HEK293 (cell line): ENCODE results near the gene ADAMTS4.
A peak's percentile ranks its signal among the peaks of the same experiment; 100 is the strongest.

Source experiments
- CTCF ChIA-PET: fragments of 350-600 bp; formaldehyde crosslinking; extraction: SDS; loops from one replicate; lab custom pipeline; 2021; ENCODE audit warnings: antibody characterized with exemption; lab: Yijun Ruan, JAX
- POLR2A ChIA-PET: fragments of 300-600 bp; formaldehyde crosslinking; extraction: SDS; loops from one replicate; lab custom pipeline; 2020; ENCODE audit warnings: antibody characterized with exemption, inconsistent platforms; lab: Yijun Ruan, JAX
- H3K27ac ChIP-seq: fragments of 200-500 bp; sonication (Bioruptor generic); 2 replicates; pipeline ENCODE4 v1.5.1; 2014; ENCODE audit warnings: low read depth, low read length, control low read depth, inconsistent platforms; ENCODE audit errors: extremely low read depth
- H3K36me3 ChIP-seq, 2 experiments: fragments of 200-500 bp in 1 of 2; sonication (Bioruptor generic) in 1 of 2; 1 replicate in 1 of 2; 2 replicates in 1 of 2; pipeline ENCODE4 v1.5.1; 2014 to 2017; ENCODE audit warnings: inconsistent platforms in 2 of 2, low read length in 2 of 2; ENCODE audit not compliant: control insufficient read depth in 2 of 2, insufficient read depth in 1 of 2
- H3K4me1 ChIP-seq: fragments of 200-500 bp; sonication (Bioruptor generic); 2 replicates; pipeline ENCODE4 v1.5.1; 2014; ENCODE audit warnings: mild to moderate bottlenecking, low read length, inconsistent platforms; ENCODE audit not compliant: control insufficient read depth, insufficient read depth
- H3K4me3 ChIP-seq: 2 replicates; pipeline ENCODE4 v1.5.1; 2011; ENCODE audit warnings: low read depth, mild to moderate bottlenecking, control low read depth, low read length, moderate library complexity
- H3K9me3 ChIP-seq: fragments of 200-500 bp; sonication (Bioruptor generic); 2 replicates; pipeline ENCODE4 v1.5.1; 2014; ENCODE audit warnings: low read depth, low read length, inconsistent platforms; ENCODE audit not compliant: control insufficient read depth, insufficient read depth
- ELK4 ChIP-seq: IDR thresholded peaks from 2 replicates; pipeline ENCODE4 v1.6.1; 2011; ENCODE audit warnings: mild to moderate bottlenecking, low read depth, low read length, borderline replicate concordance
- GLIS1 ChIP-seq: fragments of 450-650 bp; formaldehyde crosslinking; IDR thresholded peaks from 2 replicates; pipeline ENCODE4 v1.5.1; 2016; ENCODE audit warnings: missing biosample characterization, missing genetic modification characterization
- MZF1 ChIP-seq: fragments of 450-650 bp; formaldehyde crosslinking; IDR thresholded peaks from 2 replicates; pipeline ENCODE4 v1.5.1; 2017; ENCODE audit warnings: missing biosample characterization, missing genetic modification characterization, borderline replicate concordance
- TRIM28 ChIP-seq: IDR thresholded peaks from 2 replicates; pipeline ENCODE4 v1.6.1; 2011; ENCODE audit warnings: low read length, control low read depth, borderline replicate concordance
- ZFP3 ChIP-seq: fragments of 450-650 bp; formaldehyde crosslinking; IDR thresholded peaks from 2 replicates; pipeline ENCODE4 v1.5.1; 2016; ENCODE audit warnings: low read depth, missing biosample characterization, missing genetic modification characterization
- ZNF10 ChIP-seq: fragments of 450-650 bp; formaldehyde crosslinking; IDR thresholded peaks from 2 replicates; pipeline ENCODE4 v1.5.1; 2017; ENCODE audit warnings: missing biosample characterization, missing genetic modification characterization
- ZNF19 ChIP-seq: fragments of 450-650 bp; formaldehyde crosslinking; IDR thresholded peaks from 2 replicates; pipeline ENCODE4; 2016; ENCODE audit warnings: missing biosample characterization, missing genetic modification characterization, low read depth
- ZNF214 ChIP-seq: fragments of 450-650 bp; formaldehyde crosslinking; IDR thresholded peaks from 2 replicates; pipeline ENCODE4 v1.5.1; 2017; ENCODE audit warnings: missing biosample characterization, mild to moderate bottlenecking, missing genetic modification characterization, borderline replicate concordance
- ZNF404 ChIP-seq: fragments of 450-650 bp; formaldehyde crosslinking; IDR thresholded peaks from 2 replicates; pipeline ENCODE4 v1.5.1; 2017; ENCODE audit warnings: missing biosample characterization, missing genetic modification characterization
- ZNF529 ChIP-seq: fragments of 450-650 bp; formaldehyde crosslinking; IDR thresholded peaks from 2 replicates; pipeline ENCODE4 v1.5.1; 2017; ENCODE audit warnings: missing genetic modification characterization, missing biosample characterization; ENCODE audit not compliant: insufficient replicate concordance
- ZNF558 ChIP-seq: fragments of 450-650 bp; formaldehyde crosslinking; IDR thresholded peaks from 2 replicates; pipeline ENCODE4 v1.5.1; 2016; ENCODE audit warnings: missing biosample characterization, missing genetic modification characterization
- ZNF629 ChIP-seq: fragments of 450-650 bp; formaldehyde crosslinking; IDR thresholded peaks from 2 replicates; pipeline ENCODE4 v1.5.1; 2017; ENCODE audit warnings: missing biosample characterization, missing genetic modification characterization
- ZNF785 ChIP-seq: fragments of 450-650 bp; formaldehyde crosslinking; IDR thresholded peaks from 2 replicates; pipeline ENCODE4 v1.5.1; 2016; ENCODE audit warnings: missing biosample characterization, missing genetic modification characterization
- ZNF837 ChIP-seq: fragments of 450-650 bp; formaldehyde crosslinking; IDR thresholded peaks from 2 replicates; pipeline ENCODE4 v1.5.1; 2016; ENCODE audit warnings: missing biosample characterization, missing genetic modification characterization
- TF ChIP-seq, protein P1 (sequence below): fragments of 450-650 bp; formaldehyde crosslinking; IDR thresholded peaks from 2 replicates; pipeline ENCODE4 v1.5.1; 2016; ENCODE audit warnings: missing biosample characterization, missing genetic modification characterization
- TF ChIP-seq, protein P2 (sequence below): fragments of 450-650 bp; formaldehyde crosslinking; IDR thresholded peaks from 2 replicates; pipeline ENCODE4 v1.5.1; 2016; ENCODE audit warnings: missing biosample characterization, missing genetic modification characterization

Gene ADAMTS4

DNA sequence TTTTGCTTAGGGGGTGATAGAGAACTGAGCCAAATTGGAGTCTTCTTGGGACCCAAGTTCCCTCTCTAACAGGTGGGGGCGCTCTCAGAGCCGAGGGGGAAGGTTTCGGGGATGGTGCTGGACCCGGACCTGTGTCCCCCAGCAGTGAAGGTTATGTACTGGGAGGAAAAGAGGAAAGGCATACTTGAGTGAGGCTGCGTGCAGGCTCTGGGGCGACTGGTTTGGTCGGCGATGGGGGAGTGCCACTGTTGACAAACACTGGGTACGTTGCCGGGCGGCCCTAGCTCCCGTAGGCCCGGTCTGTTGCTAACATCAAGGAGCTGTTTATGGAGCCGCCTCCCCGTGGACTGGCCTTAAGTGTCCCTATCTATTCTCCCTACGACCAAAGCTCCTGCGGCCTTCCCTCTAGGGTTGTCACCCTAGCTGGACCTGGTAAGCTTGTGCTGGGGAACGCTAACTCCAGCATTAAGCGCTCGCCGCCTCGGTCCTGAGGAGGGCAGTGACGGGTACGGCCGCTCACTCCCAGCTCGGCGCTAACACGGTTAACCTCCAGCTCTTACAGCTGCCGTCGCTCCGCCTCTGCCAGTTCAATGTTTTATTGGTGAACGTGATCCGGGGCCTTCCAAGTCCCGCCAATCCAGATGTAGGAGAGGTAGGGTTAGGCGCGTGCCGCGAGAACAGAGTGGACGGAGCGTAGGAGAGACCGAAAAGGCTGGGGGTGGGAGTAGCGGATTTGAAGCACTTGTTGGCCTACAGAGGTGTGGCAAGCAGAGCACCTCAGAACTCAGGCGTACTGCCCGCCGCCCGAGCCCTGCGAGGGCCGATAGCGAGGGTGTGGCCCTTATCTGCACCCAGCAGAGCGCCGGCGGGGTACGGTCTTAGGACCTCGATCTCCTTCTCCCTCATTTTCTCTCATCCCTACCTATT, 32.8 kb downstream of the ADAMTS4 start, which contains the start of gene PPOX (continued):
- TF ChIP-seq, protein P1, sequence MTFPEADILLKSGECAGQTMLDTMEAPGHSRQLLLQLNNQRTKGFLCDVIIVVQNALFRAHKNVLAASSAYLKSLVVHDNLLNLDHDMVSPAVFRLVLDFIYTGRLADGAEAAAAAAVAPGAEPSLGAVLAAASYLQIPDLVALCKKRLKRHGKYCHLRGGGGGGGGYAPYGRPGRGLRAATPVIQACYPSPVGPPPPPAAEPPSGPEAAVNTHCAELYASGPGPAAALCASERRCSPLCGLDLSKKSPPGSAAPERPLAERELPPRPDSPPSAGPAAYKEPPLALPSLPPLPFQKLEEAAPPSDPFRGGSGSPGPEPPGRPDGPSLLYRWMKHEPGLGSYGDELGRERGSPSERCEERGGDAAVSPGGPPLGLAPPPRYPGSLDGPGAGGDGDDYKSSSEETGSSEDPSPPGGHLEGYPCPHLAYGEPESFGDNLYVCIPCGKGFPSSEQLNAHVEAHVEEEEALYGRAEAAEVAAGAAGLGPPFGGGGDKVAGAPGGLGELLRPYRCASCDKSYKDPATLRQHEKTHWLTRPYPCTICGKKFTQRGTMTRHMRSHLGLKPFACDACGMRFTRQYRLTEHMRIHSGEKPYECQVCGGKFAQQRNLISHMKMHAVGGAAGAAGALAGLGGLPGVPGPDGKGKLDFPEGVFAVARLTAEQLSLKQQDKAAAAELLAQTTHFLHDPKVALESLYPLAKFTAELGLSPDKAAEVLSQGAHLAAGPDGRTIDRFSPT (tag by site-specific recombination), result peak; percentile 59; the same call in 1 of the 2 replicates
- TF ChIP-seq ZNF785 (tag by site-specific recombination) (no peak), ZFP3 (tag by site-specific recombination) (no peak), ZNF837 (tag by site-specific recombination) (no peak), MZF1 (tag by site-specific recombination) (0 out of 2 replicates have a peak, but pooled peaks have one; percentile 25)

DNA sequence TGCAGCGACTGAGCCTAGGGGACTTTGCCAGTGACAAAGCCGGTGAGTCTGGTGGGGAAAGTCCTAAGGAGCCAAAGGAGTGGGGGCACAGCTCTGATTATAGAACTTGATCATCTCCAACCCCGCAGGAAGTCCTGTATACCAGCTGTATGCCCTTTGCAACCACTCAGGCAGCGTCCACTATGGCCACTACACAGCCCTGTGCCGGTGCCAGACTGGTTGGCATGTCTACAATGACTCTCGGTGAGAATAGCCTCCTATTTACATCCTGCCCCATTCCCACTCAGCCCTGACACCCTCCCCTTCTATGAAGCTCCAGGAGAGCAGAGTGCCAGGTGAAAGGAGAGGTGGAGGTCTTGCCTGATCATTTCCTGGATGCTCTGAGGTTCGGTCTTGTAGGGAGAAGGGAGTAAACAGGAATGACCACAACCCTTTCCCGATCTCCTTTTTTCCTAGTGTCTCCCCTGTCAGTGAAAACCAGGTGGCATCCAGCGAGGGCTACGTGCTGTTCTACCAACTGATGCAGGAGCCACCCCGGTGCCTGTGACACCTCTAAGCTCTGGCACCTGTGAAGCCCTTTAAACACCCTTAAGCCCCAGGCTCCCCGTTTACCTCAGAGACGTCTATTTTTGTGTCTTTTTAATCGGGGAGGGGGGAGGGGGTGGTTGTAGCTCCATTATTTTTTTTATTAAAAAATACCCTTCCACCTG, 33.8 kb downstream of the ADAMTS4 start:
- peaks cover 6% of the 10 kb centered on the region; the same call in 1 of the 2 replicates for H3K4me1 ChIP-seq
- peak overlapping the region; percentile 41; the same call in 1 of the 2 replicates for H3K4me3 ChIP-seq
- CTCF ChIA-PET, result interaction anchor here (0.5 to 3.9 kb wide), 22 partner anchors 10 to 1133 kb away, joined by 3 to 23 read pairs (median 4); partner anchors contain the start of genes ADAMTS4, B4GALT3, DEDD and KLHDC9
- TF ChIP-seq, protein P2, sequence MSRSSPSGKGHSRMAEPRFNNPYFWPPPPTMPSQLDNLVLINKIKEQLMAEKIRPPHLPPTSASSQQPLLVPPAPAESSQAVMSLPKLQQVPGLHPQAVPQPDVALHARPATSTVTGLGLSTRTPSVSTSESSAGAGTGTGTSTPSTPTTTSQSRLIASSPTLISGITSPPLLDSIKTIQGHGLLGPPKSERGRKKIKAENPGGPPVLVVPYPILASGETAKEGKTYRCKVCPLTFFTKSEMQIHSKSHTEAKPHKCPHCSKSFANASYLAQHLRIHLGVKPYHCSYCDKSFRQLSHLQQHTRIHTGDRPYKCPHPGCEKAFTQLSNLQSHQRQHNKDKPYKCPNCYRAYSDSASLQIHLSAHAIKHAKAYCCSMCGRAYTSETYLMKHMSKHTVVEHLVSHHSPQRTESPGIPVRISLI (tag by site-specific recombination), result no peak
- 0 out of 2 replicates have a peak, but pooled peaks have one; percentile 6 for TF ChIP-seq GLIS1
- TF ChIP-seq ZNF404 (tag by site-specific recombination), result no peak
- TF ChIP-seq ZNF10 (tag by site-specific recombination), result no peak
- no peak for TF ChIP-seq ZNF629 (tag by site-specific recombination)
- POLR2A ChIA-PET, result interaction anchor here (0.6 to 4.8 kb wide), 9 partner anchors 11 to 217 kb away, joined by 3 to 53 read pairs (median 6); partner anchors contain the start of genes B4GALT3, DEDD, F11R and TOMM40L
- no peak overlapping the region for H3K27ac ChIP-seq
- peaks cover 0 to 70% of the 10 kb centered on the region in 2 experiments; a peak in 1 of 3 replicates for H3K36me3 ChIP-seq
- no peaks in the 10 kb centered on the region for H3K9me3 ChIP-seq

DNA sequence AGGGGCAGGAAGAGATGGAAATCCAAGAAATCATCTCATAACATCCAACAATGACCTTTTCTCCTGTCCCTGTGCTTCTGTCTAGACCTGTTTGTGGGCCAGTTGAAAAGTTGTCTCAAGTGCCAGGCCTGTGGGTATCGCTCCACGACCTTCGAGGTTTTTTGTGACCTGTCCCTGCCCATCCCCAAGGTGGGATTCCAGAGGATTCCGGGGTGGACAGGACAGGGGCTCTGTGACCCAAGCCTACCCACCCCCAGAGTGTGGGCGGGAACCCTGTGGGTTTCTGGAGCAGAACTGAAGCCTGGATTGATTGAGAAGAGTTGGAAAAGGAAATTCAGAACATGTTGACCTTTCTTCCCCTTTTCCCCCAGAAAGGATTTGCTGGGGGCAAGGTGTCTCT, 35.1 kb downstream of the ADAMTS4 start:
- TF ChIP-seq ZNF558 (no peak), ELK4 (no peak), TRIM28 (no peak), ZNF19 (tag by site-specific recombination) (no peak), ZNF529 (tag by site-specific recombination) (no peak), ZNF214 (tag by site-specific recombination) (no peak)
- Histone ChIP-seq H3K4me3 (no peak overlapping the region), H3K4me1 (peaks cover 7% of the 10 kb centered on the region; the same call in 1 of the 2 replicates), H3K9me3 (no peaks in the 10 kb centered on the region), H3K36me3 (peaks cover 0 to 60% of the 10 kb centered on the region in 2 experiments; a peak in 1 of 3 replicates), H3K27ac (no peak overlapping the region)
- ChIA-PET POLR2A (interaction anchor here (1.0 to 4.8 kb wide), 2 partner anchors 10 to 31 kb away, joined by 4 to 24 read pairs; partner anchors contain the start of genes DEDD and UFC1), CTCF (interaction anchor here (0.6 to 2.6 kb wide), 3 partner anchors 16 to 28 kb away, joined by 4 to 12 read pairs (median 8); no protein-coding TSS in a partner anchor)
